GM21717 (cell line): ENCODE data around the gene MEIS3.

Source experiments
- ATAC-seq: cut with Tn5 transposase; IDR thresholded peaks from one replicate; pipeline ENCODE4 v1.9.1; 2021; ENCODE audit warnings: mild to moderate bottlenecking, moderate library complexity; ENCODE audit not compliant: unreplicated experiment

Gene MEIS3

GRCh38 chr19:47419030-47419783 is at the start of gene MEIS3:
Gene MEIS3 (minus strand): TSS chr19:47419527. CDS start chr19:47419081, 446 bp downstream.
- ATAC-seq, result no peak

GRCh38 chr19:47467914-47468313 is 48.6 kb upstream of the MEIS3 start:
- ATAC-seq, result no peak

- ATAC-seq, result no peak
Measured at GRCh38 chr19:47465957-47466356, 46.6 kb upstream of the MEIS3 start.

GRCh38 chr19:47464675-47465419 is 45.5 kb upstream of the MEIS3 start:
- ATAC-seq, result no peak

- ATAC-seq, result no peak
Measured at GRCh38 chr19:47461876-47462275, 42.5 kb upstream of the MEIS3 start.

GRCh38 chr19:47459477-47459876 is 40.1 kb upstream of the MEIS3 start:
- ATAC-seq, result no peak

GRCh38 chr19:47458672-47459071 is 39.3 kb upstream of the MEIS3 start:
- no peak for ATAC-seq

GRCh38 chr19:47456721-47457474 is 37.6 kb upstream of the MEIS3 start:
- ATAC-seq, result no peak

- no peak for ATAC-seq
Measured at GRCh38 chr19:47450478-47450877, 31.2 kb upstream of the MEIS3 start.

GRCh38 chr19:47448360-47448727 is 29.0 kb upstream of the MEIS3 start:
- no peak for ATAC-seq

- no peak for ATAC-seq
Measured at GRCh38 chr19:47447470-47448359, 28.4 kb upstream of the MEIS3 start.

GRCh38 chr19:47446534-47447469 is 27.5 kb upstream of the MEIS3 start:
- no peak for ATAC-seq

GRCh38 chr19:47445937-47446402 is 26.6 kb upstream of the MEIS3 start:
- no peak for ATAC-seq

- no peak for ATAC-seq
Measured at GRCh38 chr19:47445527-47445926, 26.2 kb upstream of the MEIS3 start.

GRCh38 chr19:47444388-47444821 is 25.1 kb upstream of the MEIS3 start:
- ATAC-seq, result no peak

GRCh38 chr19:47443331-47443730 is 24.0 kb upstream of the MEIS3 start:
- no peak for ATAC-seq

GRCh38 chr19:47438793-47439220 is 19.5 kb upstream of the MEIS3 start:
- no peak for ATAC-seq

- ATAC-seq, result no peak
Measured at GRCh38 chr19:47437500-47437899, 18.2 kb upstream of the MEIS3 start.

- no peak for ATAC-seq
Measured at GRCh38 chr19:47436712-47437401, 17.5 kb upstream of the MEIS3 start.
